ENCODE measurements around the gene ANKRD44.

- no peak for TF ChIP-seq POLR2A (IDR thresholded peaks at IDR 0.05)
- TF ChIP-seq CTCF (IDR thresholded peaks at IDR 0.05 in 4 of 5, conservative IDR thresholded peaks at IDR 0.05 in 1 of 5) = no peak
These were observed 220.9 kb downstream of the ANKRD44 start for GRCh38 chr2:197089655-197090054.

All from gastrocnemius medialis (tissue), 4 donors.